T-cell (primary cell): ENCODE measurements around the gene UBE2Q1. TPM values are rescaled to one million over a fixed set of nuclear protein-coding genes. Genes with fewer than 3 reads are reported as not detected.

ENCODE experiments used
- ATAC-seq, 4 experiments: fragments of 200-7000 bp in 3 of 4; fragments of 150-1000 bp in 1 of 4; cut with Tn5 transposase; replicated peaks in 1 of 4; 1 replicate in 3 of 4; 2 replicates in 1 of 4; pipeline ENCODE4 v1.10.0; 2021; ENCODE audit warnings: moderate library complexity in 3 of 4, mild to moderate bottlenecking in 2 of 4, moderate number of reproducible peaks in 1 of 4
- CTCF ChIA-PET, 2 donors: fragments of 300-600 bp; sonication (Branson Sonifier 250); formaldehyde crosslinking; loops; one replicate each; lab custom pipeline; 2022; ENCODE audit warnings: antibody characterized with exemption in 2 of 2; lab: Charles Lee
- POLR2A ChIA-PET, 2 donors: fragments of 300-600 bp; sonication (Branson Sonifier 250); formaldehyde crosslinking; loops; one replicate each; lab custom pipeline; 2022; ENCODE audit warnings: antibody characterized with exemption in 2 of 2; lab: Charles Lee
- DNase-seq, 35 experiments: peaks; one replicate each; pipeline versions ENCODE4 v3.0.0 to v3.0.0-alpha.2; 2013 to 2023
- H3K27ac ChIP-seq: one replicate; pipeline ENCODE4 v1.5.1; 2013; ENCODE audit warnings: low read length
- H3K27me3 ChIP-seq, 2 experiments: replicated peaks in 1 of 2; 1 replicate in 1 of 2; 2 replicates in 1 of 2; pipeline versions ENCODE4 v1.6.1 to v1.7.0; 2013; ENCODE audit warnings: low read length in 1 of 2, mixed read lengths in 1 of 2; ENCODE audit not compliant: control insufficient read depth in 2 of 2, insufficient read depth in 2 of 2; ENCODE audit errors: extremely low read depth in 1 of 2
- H3K36me3 ChIP-seq, 2 donors: 1 replicate in 1 of 2; 2 replicates in 1 of 2; pipeline versions ENCODE4 v1.6.1 to v1.7.0; 2013; ENCODE audit warnings: low read length in 1 of 2; ENCODE audit not compliant: control insufficient read depth in 2 of 2, insufficient read depth in 1 of 2; ENCODE audit errors: extremely low read depth in 1 of 2
- H3K4me1 ChIP-seq, 2 experiments: 1 replicate in 1 of 2; 2 replicates in 1 of 2; pipeline versions ENCODE4 v1.6.1 to v1.7.0; 2013; ENCODE audit warnings: low read length in 2 of 2, mixed read lengths in 1 of 2; ENCODE audit not compliant: insufficient read depth in 2 of 2, control insufficient read depth in 1 of 2; ENCODE audit errors: extremely low read depth in 1 of 2
- H3K4me3 ChIP-seq, 2 donors: 1 replicate in 1 of 2; 2 replicates in 1 of 2; pipeline versions ENCODE4 v1.5.1 to v1.7.0; 2013; ENCODE audit warnings: mild to moderate bottlenecking in 2 of 2, low read length in 1 of 2, moderate library complexity in 1 of 2; ENCODE audit not compliant: control insufficient read depth in 1 of 2; ENCODE audit errors: extremely low read depth in 1 of 2
- H3K9me3 ChIP-seq: 2 replicates; pipeline ENCODE4 v1.7.0; 2013
- H3K27ac Mint-ChIP-seq, 2 donors: one replicate each; pipeline ENCODE4 v1.8.0; 2020 to 2021; ENCODE audit warnings: mild to moderate bottlenecking in 2 of 2, mixed read lengths in 2 of 2
- H3K27me3 Mint-ChIP-seq, 2 donors: one replicate each; pipeline ENCODE4 v1.8.0; 2021 to 2022; ENCODE audit warnings: mixed read lengths in 2 of 2
- H3K36me3 Mint-ChIP-seq: one replicate; pipeline ENCODE4 v1.8.0; 2021; ENCODE audit warnings: mixed read lengths
- H3K4me1 Mint-ChIP-seq, 3 donors: one replicate each; pipeline ENCODE4 v1.8.0; 2020 to 2022; ENCODE audit warnings: mixed read lengths in 3 of 3, mild to moderate bottlenecking in 1 of 3
- H3K4me3 Mint-ChIP-seq, 3 donors: one replicate each; pipeline ENCODE4 v1.8.0; 2020 to 2022; ENCODE audit warnings: mild to moderate bottlenecking in 3 of 3, mixed read lengths in 3 of 3, moderate library complexity in 3 of 3
- H3K9me3 Mint-ChIP-seq, 3 donors: one replicate each; pipeline ENCODE4 v1.8.0; 2020 to 2022; ENCODE audit warnings: mixed read lengths in 3 of 3
- WGBS: methylation state at CpG from one replicate; pipeline ENCODE4 v1.1.5; 2013; ENCODE audit warnings: missing lambda C conversion rate; ENCODE audit not compliant: insufficient coverage; 5-methylcytosine and 5-hydroxymethylcytosine counted together
- total RNA-seq, 35 experiments: library from RNA in 6 of 35; stranded (reverse) in 6 of 35; fragments of 120-200 nt in 1 of 35; gene quantifications; one replicate each; pipeline versions ENCODE4 v1.2.1 to v1.2.4 and lab custom pipeline; 2013 to 2026

UBE2Q1 gene
- total RNA-seq, 5 donors from 2014 or later (not counting 1 experiment from before 2014, with no cell fraction given): 64.0 to 111 (median 90.0) TPM

DNA sequence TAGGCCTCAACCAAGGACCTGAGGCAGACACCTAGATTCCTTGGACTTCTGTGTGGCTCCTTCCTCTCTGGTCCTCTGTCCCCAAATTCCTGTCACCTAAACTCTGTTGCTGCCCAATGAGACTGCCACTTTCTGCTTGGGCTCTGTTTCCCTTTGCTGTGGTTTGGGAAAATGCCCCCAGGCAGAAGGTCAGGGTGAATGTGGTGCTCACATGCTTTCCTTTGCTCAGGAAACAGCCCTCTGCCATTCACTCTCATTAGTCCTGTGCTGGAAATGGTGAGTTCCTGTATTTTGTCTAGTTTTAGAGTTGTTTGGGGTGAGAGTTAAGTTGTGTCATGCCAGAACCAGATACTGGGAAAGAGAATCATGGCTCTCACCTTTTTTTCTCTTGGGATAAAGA lies 33.6 kb downstream of the UBE2Q1 start:
- no peaks in the 10 kb centered on the region for H3K4me1 ChIP-seq
- no peak overlapping the region for H3K27ac ChIP-seq
- H3K9me3 ChIP-seq: no peaks in the 10 kb centered on the region
- H3K9me3 Mint-ChIP-seq: no peaks in the 10 kb centered on the region
- DNase-seq (no peak), ATAC-seq (no peak)
- no peaks in the 10 kb centered on the region for H3K36me3 Mint-ChIP-seq
- no peaks in the 10 kb centered on the region for H3K4me1 Mint-ChIP-seq
- no peaks in the 10 kb centered on the region for H3K36me3 ChIP-seq
- H3K27ac Mint-ChIP-seq: peak overlapping the region in 1 of 2 donors; percentile 43
- POLR2A ChIA-PET: no interaction called here
- peaks cover 0 to 14% of the 10 kb centered on the region in 2 donors for H3K27me3 Mint-ChIP-seq
- CTCF ChIA-PET: interaction anchor here in 1 of 2 donors (0.6 kb wide), 1 partner anchor 68 kb away, joined by 12 read pairs; no protein-coding TSS in a partner anchor
- no peak overlapping the region for H3K4me3 ChIP-seq
- peaks cover 0 to 10% of the 10 kb centered on the region in 2 experiments for H3K27me3 ChIP-seq
- H3K4me3 Mint-ChIP-seq: no peak overlapping the region

DNA sequence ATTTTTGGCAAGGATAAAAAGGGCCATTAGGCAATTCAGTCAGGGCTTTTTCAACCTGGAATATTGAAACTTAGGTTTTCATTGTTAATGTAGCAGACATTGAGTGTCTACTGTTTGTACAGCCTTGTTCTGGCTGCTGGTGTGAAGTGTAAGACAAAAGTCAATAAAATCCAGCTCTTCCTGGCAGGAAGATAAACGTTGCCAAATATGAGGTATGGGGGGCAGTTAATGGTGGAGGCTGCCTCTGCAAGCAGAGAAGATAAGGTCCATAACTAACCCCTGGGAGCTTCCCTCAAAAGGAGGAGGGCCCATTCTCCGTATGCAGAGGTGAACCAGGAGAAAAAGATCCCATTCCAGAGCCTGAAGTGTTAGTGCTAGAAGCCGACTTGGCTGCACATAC lies 36.8 kb downstream of the UBE2Q1 start:
- DNase-seq (no peak), ATAC-seq (no peak)
- ChIA-PET CTCF (no interaction called here), POLR2A (no interaction called here)
- H3K9me3 ChIP-seq: no peaks in the 10 kb centered on the region
- Mint-ChIP-seq H3K27ac (no peak overlapping the region), H3K27me3 (peaks cover 0 to 22% of the 10 kb centered on the region in 2 donors), H3K36me3 (no peaks in the 10 kb centered on the region), H3K4me1 (peaks cover 0 to 4% (median 3%) of the 10 kb centered on the region in 3 donors), H3K4me3 (no peak overlapping the region), H3K9me3 (no peaks in the 10 kb centered on the region)
- H3K36me3 ChIP-seq: no peaks in the 10 kb centered on the region
- no peak overlapping the region for H3K4me3 ChIP-seq
- WGBS: 77% methylated on average over 3 of the region's 3 CpGs
- peaks cover 0 to 12% of the 10 kb centered on the region in 2 experiments for H3K27me3 ChIP-seq
- no peak overlapping the region for H3K27ac ChIP-seq
- H3K4me1 ChIP-seq: no peaks in the 10 kb centered on the region

DNA sequence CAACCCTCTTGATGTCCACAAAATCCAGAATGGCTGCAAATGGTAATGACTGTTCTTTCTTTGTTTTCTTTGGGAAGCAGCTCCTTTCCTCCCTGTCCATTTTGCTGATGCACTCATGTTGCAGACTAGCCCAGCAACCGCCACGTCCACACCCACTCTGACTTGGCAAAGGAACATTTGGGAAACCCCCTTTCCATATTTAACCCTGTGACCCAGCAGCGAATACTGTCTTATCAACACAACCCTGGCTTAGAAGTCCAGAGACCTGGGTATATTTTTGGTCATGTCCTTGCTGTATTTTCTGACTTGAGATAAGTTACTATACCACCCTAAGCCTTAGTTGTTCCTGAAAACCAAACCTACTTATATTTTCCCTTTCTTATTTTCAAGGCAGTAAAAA lies 38.1 kb downstream of the UBE2Q1 start:
- no peaks in the 10 kb centered on the region for H3K36me3 Mint-ChIP-seq
- no peak overlapping the region for H3K4me3 ChIP-seq
- H3K27ac ChIP-seq: no peak overlapping the region
- ATAC-seq: no peak
- DNase-seq: no peak
- ChIA-PET POLR2A (no interaction called here), CTCF (no interaction called here)
- H3K36me3 ChIP-seq: no peaks in the 10 kb centered on the region
- no peaks in the 10 kb centered on the region for H3K9me3 ChIP-seq
- no peaks in the 10 kb centered on the region for H3K9me3 Mint-ChIP-seq
- WGBS: 60% methylated on average over 2 of the region's 3 CpGs
- H3K4me3 Mint-ChIP-seq: no peak overlapping the region
- no peaks in the 10 kb centered on the region for H3K4me1 ChIP-seq
- peaks cover 5 to 32% of the 10 kb centered on the region in 2 donors for H3K27me3 Mint-ChIP-seq
- peaks cover 0 to 14% of the 10 kb centered on the region in 2 experiments for H3K27me3 ChIP-seq
- peaks cover 0 to 4% (median 3%) of the 10 kb centered on the region in 3 donors for H3K4me1 Mint-ChIP-seq
- no peak overlapping the region for H3K27ac Mint-ChIP-seq

DNA sequence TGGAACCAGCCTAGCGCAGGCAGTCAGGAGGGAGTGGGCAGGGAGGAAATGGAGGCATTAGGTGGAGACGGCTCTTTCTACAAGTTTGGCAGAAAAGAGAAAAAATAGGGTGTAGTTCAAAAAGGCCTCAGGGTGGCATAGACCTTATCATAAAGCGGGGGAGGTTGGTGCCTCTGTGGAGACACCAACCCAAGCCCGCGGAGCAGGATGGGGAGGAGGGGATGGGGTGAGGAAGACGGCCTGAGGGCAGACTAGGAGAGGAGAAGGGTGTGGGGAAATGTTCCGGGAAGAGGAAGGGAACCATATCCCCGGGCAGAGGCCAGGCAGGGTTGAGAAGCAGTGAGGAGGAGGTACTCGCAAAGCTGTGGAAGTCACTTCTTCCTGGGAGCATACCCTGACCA lies 38.9 kb downstream of the UBE2Q1 start:
- H3K36me3 Mint-ChIP-seq: no peaks in the 10 kb centered on the region
- H3K27ac ChIP-seq: no peak overlapping the region
- H3K27ac Mint-ChIP-seq: no peak overlapping the region
- WGBS: 56% methylated on average over 3 of the region's 9 CpGs
- no peaks in the 10 kb centered on the region for H3K9me3 Mint-ChIP-seq
- no peak for ATAC-seq
- no peak for DNase-seq
- H3K27me3 Mint-ChIP-seq: peaks cover 7 to 33% of the 10 kb centered on the region in 2 donors
- H3K4me3 Mint-ChIP-seq: no peak overlapping the region
- ChIA-PET POLR2A (no interaction called here), CTCF (interaction anchor here in 1 of 2 donors (0.5 kb wide), 1 partner anchor 248 kb away, joined by 7 read pairs; no protein-coding TSS in a partner anchor)
- peaks cover 0 to 14% of the 10 kb centered on the region in 2 experiments for H3K27me3 ChIP-seq
- no peak overlapping the region for H3K4me3 ChIP-seq
- peaks cover 0 to 4% (median 3%) of the 10 kb centered on the region in 3 donors for H3K4me1 Mint-ChIP-seq
- H3K9me3 ChIP-seq: no peaks in the 10 kb centered on the region
- H3K4me1 ChIP-seq: no peaks in the 10 kb centered on the region
- H3K36me3 ChIP-seq: no peaks in the 10 kb centered on the region

DNA sequence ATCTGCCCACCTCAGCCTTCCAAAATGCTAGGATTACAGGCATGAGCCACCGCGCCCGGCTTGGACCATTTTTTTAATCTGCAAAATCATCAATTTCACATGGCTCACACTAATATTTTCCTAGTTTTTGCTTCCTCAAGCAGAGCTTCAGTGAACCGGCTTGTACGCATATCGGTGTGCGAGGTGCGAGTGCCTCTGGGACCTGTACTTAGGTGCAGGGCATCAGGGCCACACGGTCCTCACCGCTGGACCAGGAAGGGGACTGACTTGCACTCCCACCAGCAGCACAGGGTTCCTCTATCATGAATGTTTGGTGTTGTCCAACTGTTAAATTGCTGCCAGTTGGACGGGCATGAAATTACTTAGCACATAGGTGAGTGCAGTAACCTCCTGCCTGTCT lies 40.8 kb downstream of the UBE2Q1 start:
- WGBS: 97% methylated on average over 10 of the region's 11 CpGs
- Histone ChIP-seq H3K9me3 (no peaks in the 10 kb centered on the region), H3K27ac (no peak overlapping the region), H3K36me3 (no peaks in the 10 kb centered on the region), H3K4me3 (no peak overlapping the region), H3K27me3 (peaks cover 0 to 15% of the 10 kb centered on the region in 2 experiments), H3K4me1 (no peaks in the 10 kb centered on the region)
- H3K4me1 Mint-ChIP-seq: peaks cover 0 to 4% (median 3%) of the 10 kb centered on the region in 3 donors
- no peak overlapping the region for H3K27ac Mint-ChIP-seq
- no peak for ATAC-seq
- no peak for DNase-seq
- H3K36me3 Mint-ChIP-seq: no peaks in the 10 kb centered on the region
- no peak overlapping the region for H3K4me3 Mint-ChIP-seq
- ChIA-PET CTCF (no interaction called here), POLR2A (no interaction called here)
- no peaks in the 10 kb centered on the region for H3K9me3 Mint-ChIP-seq
- H3K27me3 Mint-ChIP-seq: peaks cover 7 to 24% of the 10 kb centered on the region in 2 donors

DNA sequence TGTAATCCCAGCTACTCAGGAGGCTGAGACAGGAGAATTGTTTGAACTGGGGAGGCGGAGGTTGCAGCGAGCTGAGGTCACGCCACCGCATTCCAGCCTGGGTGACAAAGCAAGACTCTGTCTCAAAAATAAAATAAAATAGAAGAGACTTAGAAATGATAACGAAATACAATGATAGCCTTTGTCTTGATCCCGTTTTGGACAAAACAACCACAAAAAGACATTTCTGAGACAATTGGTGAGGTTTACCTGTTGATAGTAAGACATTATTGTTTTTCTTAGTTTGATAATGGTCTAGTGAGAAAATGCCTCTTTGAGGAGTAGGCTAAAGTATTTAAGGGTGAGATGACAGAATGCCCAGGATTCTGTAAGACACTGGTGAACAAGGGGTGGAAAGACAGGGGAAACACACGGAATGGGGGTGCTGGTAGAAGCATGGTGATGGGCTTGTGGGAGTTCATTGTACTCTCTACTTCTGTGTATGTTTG lies 44.4 kb downstream of the UBE2Q1 start:
- Mint-ChIP-seq H3K4me3 (no peak overlapping the region), H3K27me3 (peaks cover 7 to 37% of the 10 kb centered on the region in 2 donors), H3K36me3 (no peaks in the 10 kb centered on the region), H3K27ac (no peak overlapping the region), H3K9me3 (no peaks in the 10 kb centered on the region), H3K4me1 (no peaks in the 10 kb centered on the region)
- H3K4me3 ChIP-seq: no peak overlapping the region
- ChIA-PET POLR2A (no interaction called here), CTCF (no interaction called here)
- no peaks in the 10 kb centered on the region for H3K4me1 ChIP-seq
- ATAC-seq (no peak), DNase-seq (no peak)
- no peaks in the 10 kb centered on the region for H3K9me3 ChIP-seq
- no peak overlapping the region for H3K27ac ChIP-seq
- 100% methylated on average over 2 of the region's 7 CpGs for WGBS
- no peaks in the 10 kb centered on the region for H3K36me3 ChIP-seq
- peaks cover 0 to 33% of the 10 kb centered on the region in 2 experiments for H3K27me3 ChIP-seq
